Measurements from ENCODE around the gene SLC2A1. TPM values are rescaled to one million over a fixed set of nuclear protein-coding genes. Genes with fewer than 3 reads are reported as not detected.
"Not testable (repeated sequence)": the region's sequence is repeated elsewhere in the genome, so short reads cannot be mapped to it uniquely, and the experiment has no call there.

SLC2A1 gene
- total RNA-seq, 1 donor from 2014 or later: 1,021 TPM

DNA sequence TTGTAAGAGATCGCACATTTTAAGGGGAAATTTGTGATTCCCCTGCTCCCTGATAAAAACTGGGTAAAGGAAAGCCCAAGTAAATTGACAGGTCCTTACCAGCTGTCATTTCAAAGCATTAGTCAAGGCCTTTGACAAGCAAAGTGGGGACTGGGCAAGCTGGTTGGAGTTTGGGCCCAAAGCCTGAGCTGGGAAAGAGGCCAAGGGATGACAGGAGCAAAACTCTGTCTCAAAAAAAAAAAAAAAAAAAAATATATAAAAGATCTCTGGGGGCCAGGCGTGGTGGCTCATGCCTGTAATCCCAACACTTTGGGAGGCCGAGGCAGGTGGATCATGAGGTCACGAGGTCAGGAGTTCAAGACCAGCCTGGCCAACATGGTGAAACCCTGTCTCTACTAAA is 36.9 kb downstream of the SLC2A1 start:
- Histone ChIP-seq H3K4me3 (ENCODE audit: low read depth, low read length) (no peak overlapping the region), H3K27me3 (ENCODE audit: control insufficient read depth, insufficient read depth, low read length) (no peaks in the 10 kb centered on the region), H3K36me3 (ENCODE audit: control insufficient read depth, insufficient read depth, low read length) (no peaks in the 10 kb centered on the region)
- TF ChIP-seq, protein P1, sequence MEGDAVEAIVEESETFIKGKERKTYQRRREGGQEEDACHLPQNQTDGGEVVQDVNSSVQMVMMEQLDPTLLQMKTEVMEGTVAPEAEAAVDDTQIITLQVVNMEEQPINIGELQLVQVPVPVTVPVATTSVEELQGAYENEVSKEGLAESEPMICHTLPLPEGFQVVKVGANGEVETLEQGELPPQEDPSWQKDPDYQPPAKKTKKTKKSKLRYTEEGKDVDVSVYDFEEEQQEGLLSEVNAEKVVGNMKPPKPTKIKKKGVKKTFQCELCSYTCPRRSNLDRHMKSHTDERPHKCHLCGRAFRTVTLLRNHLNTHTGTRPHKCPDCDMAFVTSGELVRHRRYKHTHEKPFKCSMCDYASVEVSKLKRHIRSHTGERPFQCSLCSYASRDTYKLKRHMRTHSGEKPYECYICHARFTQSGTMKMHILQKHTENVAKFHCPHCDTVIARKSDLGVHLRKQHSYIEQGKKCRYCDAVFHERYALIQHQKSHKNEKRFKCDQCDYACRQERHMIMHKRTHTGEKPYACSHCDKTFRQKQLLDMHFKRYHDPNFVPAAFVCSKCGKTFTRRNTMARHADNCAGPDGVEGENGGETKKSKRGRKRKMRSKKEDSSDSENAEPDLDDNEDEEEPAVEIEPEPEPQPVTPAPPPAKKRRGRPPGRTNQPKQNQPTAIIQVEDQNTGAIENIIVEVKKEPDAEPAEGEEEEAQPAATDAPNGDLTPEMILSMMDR (IDR thresholded peaks at IDR 0.05; ENCODE audit: insufficient read depth, low read length, poor library complexity, severe bottlenecking): no peak
- no peak for DNase-seq (ENCODE audit: low read depth)

DNA sequence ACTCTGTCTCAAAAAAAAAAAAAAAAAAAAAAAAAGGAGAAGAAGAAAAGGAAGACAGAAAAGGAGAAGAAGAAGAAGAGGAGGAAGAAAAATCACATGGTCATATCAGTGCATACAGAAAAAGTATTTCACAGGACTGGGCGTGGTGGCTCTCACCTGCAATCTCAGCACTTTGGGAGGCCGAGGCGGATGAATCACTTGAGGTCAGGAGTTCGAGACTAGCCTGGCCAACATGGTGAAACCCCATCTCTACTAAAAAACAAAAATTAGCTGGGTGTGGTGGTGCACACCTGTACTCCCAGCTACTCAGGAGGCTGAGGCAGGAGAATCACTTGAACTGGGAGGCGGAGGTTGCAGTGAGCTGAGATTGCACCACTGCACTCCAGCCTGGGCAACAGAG is 39.0 kb downstream of the SLC2A1 start:
- H3K4me3 ChIP-seq (ENCODE audit: low read depth, low read length); H3K27me3 ChIP-seq (ENCODE audit: control insufficient read depth, insufficient read depth, low read length); H3K36me3 ChIP-seq (ENCODE audit: control insufficient read depth, insufficient read depth, low read length); DNase-seq (ENCODE audit: low read depth): not testable (repeated sequence)

DNA sequence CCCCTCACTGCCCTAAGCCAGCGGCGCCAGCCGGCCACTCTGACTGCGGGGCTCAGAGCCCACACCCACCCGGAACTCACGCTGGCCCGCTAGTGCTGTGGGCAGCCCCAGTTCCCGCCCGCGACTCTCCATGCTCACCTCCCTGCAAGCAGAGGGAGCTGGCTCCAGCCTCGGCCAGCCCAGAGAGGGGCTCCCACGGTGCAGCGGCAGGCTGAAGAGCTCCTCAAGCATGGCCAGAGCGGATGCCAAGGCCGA is 41.5 kb downstream of the SLC2A1 start:
- no peaks in the 10 kb centered on the region for H3K27me3 ChIP-seq (ENCODE audit: control insufficient read depth, insufficient read depth, low read length)
- no peaks in the 10 kb centered on the region for H3K36me3 ChIP-seq (ENCODE audit: control insufficient read depth, insufficient read depth, low read length)
- no peak for DNase-seq (ENCODE audit: low read depth)

DNA sequence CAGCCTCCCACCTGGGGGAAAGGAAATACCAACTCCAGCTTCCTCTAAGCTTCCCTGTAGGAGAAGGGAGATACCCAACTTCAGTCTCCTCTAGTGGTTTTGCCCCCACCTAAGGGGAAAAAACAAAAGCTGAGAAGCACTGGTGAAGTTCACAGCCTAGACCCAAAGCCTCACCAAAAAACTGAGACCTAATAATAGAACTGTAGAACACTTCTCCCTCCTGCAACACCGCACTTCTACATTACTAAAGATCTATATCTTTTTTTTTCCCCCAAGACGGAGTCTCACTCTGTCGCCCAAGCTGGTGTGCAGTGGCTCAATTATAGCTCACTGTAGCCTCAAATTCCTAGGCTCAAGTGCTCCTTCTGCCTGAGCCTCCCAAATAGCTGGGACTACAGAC is 43.2 kb downstream of the SLC2A1 start:
- Histone ChIP-seq H3K4me3 (ENCODE audit: low read depth, low read length) (no peak overlapping the region), H3K27me3 (ENCODE audit: control insufficient read depth, insufficient read depth, low read length) (no peaks in the 10 kb centered on the region), H3K36me3 (ENCODE audit: control insufficient read depth, insufficient read depth, low read length) (no peaks in the 10 kb centered on the region)
- TF ChIP-seq, protein P1 (IDR thresholded peaks at IDR 0.05; ENCODE audit: insufficient read depth, low read length, poor library complexity, severe bottlenecking): no peak
- no peak for DNase-seq (ENCODE audit: low read depth)

More for the DNA sequence above, 41.5 kb downstream of the SLC2A1 start:
- H3K4me3 ChIP-seq (ENCODE audit: low read depth, low read length): no peak overlapping the region
- TF ChIP-seq, protein P1 (IDR thresholded peaks at IDR 0.05; ENCODE audit: insufficient read depth, low read length, poor library complexity, severe bottlenecking): no peak

DNA sequence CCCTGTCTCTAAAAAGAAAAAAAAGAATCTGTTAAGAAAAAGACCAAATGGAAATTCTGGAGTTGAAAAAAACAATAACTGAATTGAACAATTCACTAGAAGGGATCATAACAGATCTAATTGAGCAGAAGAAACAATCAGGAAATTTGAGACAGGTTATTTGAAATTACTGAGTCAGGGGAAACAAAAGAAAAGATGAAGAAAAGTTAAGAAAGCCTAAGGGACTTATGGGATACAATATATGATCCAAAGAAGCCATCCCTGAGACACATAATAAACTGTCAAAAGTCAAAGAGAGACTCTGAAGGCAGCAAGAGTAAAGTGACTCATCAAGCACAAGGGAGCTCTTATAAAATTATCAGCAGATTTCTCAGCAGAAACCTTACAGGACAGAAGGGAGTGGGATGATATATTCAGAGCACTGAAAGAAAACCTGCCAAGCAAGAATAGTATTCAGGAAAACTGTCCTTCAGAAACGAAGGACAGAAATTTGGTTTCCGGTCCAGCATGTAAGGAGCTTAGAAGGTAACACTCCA is 44.5 kb downstream of the SLC2A1 start:
- Histone ChIP-seq H3K4me3 (ENCODE audit: low read depth, low read length) (no peak overlapping the region), H3K36me3 (ENCODE audit: control insufficient read depth, insufficient read depth, low read length) (no peaks in the 10 kb centered on the region), H3K27me3 (ENCODE audit: control insufficient read depth, insufficient read depth, low read length) (no peaks in the 10 kb centered on the region)
- DNase-seq (ENCODE audit: low read depth): no peak
- TF ChIP-seq, protein P1 (IDR thresholded peaks at IDR 0.05; ENCODE audit: insufficient read depth, low read length, poor library complexity, severe bottlenecking): no peak

DNA sequence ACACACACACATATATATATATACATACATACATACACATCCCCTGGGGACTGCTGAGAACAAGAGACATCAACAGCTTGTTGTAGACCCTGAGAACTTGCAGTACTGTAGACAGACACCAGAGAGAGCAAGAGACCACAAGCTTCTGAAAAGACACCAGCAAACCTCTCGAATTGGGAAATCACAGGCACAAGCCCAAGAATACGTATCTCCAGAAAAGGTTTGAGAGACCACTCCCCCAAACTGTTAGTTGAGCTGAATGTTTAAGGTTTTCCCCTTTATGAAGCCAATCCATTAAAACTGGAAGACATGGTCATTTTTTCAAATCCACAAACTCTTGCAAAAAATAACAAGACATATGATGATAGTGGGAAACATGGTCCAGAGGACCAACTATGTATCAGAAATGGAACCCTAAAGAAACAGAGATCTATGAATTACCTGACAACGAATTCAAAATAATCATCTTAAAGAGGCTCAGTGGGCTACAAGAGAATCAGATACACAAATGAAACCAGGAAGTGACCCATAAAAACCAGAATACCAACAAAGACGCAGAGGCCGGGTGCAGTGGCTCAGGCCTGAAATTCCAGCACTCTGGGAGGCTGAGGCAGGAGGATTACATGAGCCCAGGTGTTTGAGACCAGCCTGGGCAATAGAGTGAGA is 45.1 kb downstream of the SLC2A1 start:
- Histone ChIP-seq H3K36me3 (ENCODE audit: control insufficient read depth, insufficient read depth, low read length) (no peaks in the 10 kb centered on the region), H3K4me3 (ENCODE audit: low read depth, low read length) (no peak overlapping the region), H3K27me3 (ENCODE audit: control insufficient read depth, insufficient read depth, low read length) (no peaks in the 10 kb centered on the region)
- DNase-seq (ENCODE audit: low read depth): peak; percentile 35
- TF ChIP-seq, protein P1 (IDR thresholded peaks at IDR 0.05; ENCODE audit: insufficient read depth, low read length, poor library complexity, severe bottlenecking): peak; percentile 74

Measured in kidney epithelial cell (primary cell).